Stimulated activated CD4-positive, alpha-beta T cell treated with anti-CD3 and anti-CD28 coated beads, Interleukin-1b, Interleukin-23, amount 100 ng/mL, for 1 hour (primary cell): ENCODE data around the gene PER1.
"Not testable (repeated sequence)": the region's sequence is repeated elsewhere in the genome, so short reads cannot be mapped to it uniquely, and the experiment has no call there.

Experiments
- DNase-seq, 2 donors: peaks; one replicate each; pipeline ENCODE4 v3.0.0-alpha.2; 2020; ENCODE audit warnings: low read depth in 2 of 2

PER1 gene

DNA sequence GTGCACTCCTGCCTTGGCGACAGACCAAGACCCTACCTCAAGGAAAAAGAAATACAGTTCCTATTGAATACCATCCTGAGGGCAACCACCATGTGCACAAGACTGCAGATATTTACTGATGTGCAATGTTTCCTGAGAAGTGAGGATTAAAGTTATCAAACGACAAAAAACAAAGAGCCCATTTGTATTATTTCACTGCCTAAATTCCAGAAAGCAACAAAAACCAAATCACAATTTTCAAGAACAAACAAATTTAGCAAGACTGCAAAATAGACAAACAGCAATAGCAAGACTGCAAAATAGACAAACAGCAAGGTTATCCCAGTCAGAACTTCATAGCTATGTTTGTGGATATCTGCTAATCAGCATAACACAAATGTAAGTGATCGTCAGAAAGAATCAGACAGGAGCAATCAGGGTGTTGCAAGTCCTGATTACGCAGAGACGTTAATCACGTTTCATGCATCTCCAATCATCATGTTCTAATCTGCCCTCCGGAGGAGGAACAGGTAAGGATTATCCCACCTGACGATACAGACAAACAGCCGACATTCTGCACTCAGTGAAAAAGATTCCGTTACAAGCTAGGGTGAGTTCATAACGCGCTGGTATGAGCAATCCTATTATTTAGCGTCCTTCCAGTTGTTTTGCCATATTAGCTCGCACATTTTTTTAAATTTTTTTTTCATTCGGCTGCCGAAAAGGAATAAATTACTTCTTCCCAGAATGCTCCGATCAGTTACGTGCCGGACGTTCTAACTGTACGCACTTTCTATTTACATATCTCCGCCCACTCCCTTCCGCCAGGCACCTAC, 21.1 kb upstream of the PER1 start:
- DNase-seq: peak in 1 of 2 donors; percentile 48

DNA sequence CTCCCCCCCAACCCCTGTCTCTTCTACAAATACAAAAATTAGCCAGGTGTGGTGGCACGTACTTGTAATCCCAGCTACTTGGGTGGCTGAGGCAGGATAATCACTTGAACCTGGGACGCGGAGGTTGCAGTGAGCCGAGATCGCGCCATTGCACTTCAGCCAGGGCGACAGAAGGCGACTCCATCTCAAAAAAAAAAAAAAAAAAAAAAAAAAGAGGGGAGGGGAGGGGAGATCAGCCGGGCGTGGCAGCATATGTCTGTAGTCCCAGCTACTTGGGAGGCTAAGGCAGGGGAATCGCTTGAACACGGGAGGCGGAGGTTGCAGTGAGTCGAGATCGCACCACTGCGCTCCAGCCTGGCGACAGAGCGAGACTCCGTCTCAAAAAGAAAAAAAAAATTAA, 18.0 kb upstream of the PER1 start:
- DNase-seq: not testable (repeated sequence)

DNA sequence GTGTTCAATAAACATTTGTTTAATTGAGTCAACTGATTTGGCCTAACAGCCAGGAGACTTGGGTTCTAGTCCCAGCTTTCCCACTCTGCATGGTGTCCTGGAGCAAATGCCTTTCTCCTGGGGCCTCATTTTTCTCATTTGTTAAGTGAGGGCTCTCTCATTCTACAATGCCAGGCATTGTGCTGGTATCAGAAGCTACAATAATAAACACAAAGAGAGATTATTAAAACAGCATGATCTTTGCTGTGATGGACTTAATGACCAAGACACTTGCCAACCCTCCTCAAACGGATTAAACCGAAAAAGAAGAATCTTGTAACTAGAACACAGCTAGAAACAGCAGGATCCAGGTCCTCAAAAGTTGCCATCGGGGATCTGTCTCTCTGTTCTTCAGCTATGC, 15.3 kb upstream of the PER1 start:
- no peak for DNase-seq

DNA sequence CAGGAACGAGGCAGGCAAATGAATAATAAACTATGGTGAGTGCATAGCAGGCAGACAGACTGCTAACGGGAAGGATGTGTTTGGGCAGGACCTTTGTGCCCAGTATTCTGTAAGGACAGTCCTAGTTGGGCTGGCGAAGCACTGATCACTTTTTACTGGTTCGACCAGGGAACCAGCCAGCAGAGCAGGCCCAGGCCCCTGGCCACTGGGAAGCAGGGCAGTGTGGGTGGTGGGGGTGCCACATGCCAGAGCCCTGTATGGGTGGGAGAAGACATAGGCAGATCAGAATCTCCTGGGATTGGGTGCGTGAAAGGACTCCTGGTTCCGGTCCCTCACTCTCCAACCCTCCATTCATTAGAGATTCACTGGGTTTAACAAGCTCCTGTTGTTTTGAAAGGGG, 14.5 kb upstream of the PER1 start:
- DNase-seq: no peak

DNA sequence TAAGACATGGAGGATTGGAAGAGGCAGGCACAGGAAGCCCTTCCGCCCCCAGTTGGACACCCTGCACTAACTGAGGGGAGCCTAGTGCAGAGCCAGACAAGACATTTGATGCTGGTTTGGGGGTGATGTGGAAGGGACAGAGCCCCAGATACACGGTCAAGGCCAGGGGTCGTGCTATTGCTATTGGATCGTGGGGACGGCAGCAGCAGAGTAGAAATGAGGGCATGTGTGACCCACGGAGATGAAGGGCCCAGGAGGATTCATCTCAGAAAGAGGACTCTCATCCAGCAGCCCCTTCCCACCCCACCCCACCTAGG, 12.6 kb upstream of the PER1 start:
- DNase-seq: no peak

DNA sequence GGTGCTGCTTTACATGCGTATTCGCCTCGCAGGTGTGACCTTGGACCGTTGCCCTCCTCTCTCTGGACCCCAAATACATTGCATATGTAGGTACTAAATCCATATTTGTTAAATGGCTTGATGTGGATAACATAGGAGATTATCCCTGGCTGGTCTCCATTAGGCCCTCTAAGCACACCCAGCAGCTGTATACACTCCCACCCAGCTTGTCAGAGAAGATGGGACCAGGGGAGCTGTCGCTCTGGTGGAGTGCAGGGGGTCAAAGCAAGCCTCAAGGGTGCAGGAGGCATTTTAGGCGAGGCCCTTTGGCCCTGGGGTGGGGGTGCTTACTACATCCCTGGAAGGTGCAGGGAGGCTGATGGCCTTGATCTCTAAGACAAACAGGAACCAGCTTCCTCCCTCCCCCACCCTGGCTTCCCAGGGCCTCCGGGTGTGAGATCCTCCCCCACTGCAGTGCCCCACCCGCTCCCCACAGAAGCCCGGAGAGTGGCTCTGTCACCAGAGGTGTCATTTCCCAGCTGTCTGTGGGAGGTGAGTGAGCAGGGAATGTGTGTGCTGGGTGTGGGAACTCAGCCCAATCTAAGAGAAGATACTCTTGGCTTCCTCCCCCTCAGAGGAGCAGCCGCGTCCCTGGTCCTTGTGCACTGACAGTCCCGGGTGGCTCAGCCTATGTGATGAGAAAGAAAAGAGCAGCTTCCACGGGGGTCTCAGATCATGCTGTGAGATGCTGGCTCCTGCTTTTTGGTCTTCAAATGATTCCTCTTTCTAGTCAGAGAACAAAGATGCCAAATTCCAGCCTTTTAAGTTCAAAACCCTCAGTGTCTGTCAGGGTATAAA, 12.0 kb upstream of the PER1 start:
- no peak for DNase-seq

DNA sequence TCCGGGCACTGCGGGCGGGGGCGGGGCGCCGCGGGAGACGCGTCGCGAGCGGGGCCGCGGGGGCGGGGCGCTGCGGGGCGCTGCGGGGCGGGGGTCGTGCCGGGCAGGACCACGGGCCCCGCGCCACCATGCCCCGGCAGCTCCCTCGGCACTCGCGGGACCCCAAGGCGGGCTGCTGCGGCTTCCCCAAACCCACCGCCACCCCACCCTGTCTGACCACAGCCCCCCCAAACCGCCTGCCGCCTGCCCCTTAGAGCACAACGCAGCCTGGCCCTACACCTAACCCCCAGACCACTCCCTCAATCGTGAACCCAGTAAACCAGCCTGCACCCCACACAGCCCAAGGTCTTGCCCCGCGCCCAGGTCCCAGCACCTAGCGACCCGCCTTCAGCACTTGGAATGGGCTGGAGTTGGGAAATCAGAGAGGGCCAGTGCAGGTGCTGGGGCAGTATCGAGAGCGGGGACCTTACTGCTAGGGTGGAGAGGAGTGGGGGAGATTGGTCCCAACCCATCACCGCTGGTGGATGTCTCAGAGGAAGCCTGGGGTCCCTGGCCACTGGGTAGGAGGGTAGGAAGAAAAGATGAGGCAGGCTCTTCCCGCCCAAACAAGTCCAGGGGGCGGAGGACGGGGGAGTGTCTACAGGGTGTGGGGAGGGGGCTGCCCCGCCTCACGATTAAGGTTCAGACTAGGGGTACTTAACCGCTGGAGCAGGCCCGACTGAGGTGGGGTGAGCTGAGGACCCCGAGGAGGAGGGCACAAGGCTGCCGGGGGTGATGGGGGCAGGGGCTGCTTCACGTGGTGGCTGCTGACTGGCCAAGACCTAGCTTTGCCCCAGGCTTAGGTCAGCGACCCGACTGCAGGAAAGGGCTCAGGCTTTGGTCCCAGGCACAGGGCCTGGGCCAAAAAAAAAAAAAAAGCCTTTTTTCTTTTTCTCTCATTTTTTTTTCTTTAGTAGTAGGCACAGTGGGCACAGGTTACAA, 11.1 kb upstream of the PER1 start:
- DNase-seq: no peak

DNA sequence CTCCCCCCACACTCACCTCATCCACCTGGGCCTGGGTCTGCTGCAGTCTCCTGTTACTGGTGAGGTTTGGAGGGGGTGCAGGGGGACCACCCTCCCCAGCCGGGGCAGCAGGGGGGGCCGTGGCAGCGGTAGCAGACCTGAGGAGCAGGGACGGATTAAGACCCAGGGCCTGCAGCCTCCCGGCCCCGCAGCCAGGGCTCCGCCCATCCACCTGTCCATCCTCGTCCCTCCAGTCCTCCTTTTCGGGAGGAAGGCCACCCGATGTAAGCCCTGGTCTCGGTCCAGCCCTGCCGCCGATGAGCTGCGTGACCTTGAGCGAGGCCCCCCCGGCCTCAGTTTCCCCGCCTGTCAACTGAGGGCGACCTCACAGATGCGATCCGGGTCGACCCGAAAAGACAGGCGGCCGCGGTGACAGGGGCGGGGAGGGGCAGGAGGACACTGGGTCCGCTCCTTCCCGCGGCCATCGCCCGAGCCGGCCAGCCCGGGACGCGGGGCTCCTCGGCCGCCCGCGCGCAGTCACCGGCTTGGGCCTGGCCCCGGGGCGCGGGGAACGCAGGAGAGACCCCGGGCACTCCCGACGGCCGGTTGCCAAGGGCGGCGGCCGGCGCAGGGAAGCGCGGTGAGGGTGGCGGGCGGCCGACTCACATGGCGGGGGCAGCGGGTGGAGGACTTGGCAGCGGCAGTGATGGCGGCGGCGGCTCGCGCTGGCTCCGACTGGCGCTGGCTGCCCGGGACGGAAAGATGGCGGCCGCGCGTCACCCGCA, 10.2 kb upstream of the PER1 start, which contains the start of gene VAMP2:
TSS of gene VAMP2 (minus strand) at position 716 of the 764 bp plus-strand sequence. CDS start at position 647, 69 bp downstream.
- DNase-seq: peak; percentile 62 to 63

DNA sequence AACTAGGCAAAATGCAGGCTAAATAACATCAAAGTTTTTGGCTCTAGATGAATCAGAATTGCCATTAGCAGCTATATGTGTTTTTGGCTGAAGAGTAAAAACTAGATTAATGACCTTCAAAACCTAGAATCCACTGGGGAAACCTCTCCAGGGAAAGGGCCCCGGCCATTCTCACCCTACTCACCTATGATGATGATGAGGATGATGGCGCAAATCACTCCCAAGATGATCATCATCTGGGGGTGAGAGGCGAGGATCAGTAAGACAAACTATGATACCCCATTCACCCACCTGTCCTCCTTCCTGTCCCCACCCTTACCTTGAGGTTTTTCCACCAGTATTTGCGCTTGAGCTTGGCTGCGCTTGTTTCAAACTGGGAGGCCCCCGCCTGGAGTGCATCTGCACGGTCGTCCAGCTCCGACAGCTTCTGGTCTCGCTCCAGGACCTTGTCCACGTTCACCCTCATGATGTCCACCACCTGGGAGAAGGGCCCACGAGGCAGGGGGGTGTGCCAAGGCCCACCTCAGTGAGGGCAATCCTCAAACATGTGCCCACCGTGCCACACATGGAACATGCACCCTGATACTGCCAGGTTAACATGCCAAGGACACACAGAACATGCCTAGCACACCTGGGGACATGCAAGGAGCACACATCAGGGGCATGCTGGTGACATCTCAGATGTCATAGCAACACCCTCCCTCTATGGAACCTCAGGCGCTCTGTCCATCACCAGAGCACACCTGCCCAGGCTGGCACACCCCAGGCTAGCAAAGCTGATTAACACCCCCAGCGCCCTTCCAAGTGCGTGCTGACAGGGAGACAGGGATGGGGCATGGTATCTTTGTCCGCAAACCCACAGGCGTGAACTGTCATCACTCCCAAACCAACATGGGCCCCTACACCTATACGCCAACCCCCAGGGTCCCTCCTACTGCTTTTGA, 9.4 kb upstream of the PER1 start:
- no peak for DNase-seq

DNA sequence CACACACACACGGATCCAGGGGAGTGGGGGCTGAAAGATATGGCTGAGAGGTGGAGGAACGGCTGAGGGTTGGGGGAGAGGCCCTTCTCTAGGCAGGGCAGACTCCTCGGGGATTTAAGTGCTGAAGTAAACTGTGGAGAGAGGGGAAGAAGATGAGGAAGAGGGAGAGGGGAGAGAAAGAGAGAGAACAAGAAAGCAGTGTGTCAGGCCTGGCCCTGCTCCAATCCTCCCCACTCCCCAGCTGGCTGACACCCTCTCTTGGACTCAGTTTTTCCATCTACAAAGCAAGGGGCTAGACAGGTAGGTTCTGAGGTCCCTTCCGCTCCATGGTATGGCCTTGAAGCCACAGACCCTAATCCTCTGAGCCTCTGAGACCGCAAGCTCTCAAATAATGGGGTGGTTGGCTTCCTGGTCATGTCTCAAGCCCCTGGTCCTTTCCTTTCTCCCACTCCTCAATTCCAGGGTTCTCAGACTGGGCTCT, 8.6 kb upstream of the PER1 start:
- no peak for DNase-seq

DNA sequence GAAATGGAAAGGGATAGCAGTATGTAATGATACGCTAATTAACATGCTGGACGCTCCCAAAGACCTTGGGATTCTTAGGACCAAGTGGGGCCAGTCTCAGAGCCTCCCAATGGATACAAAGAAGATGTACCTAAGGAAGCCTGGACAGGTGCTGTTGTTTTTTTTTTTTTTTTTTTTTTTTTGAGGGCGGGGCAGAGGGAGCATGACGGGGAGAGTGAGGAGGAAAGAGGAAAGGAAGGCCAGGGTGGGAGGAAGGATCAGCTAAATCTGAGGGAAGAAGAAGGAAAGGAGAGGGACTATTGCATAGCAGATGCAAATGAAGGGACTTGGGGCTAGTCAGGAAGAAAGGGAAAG, 8.0 kb upstream of the PER1 start:
- DNase-seq: no peak

DNA sequence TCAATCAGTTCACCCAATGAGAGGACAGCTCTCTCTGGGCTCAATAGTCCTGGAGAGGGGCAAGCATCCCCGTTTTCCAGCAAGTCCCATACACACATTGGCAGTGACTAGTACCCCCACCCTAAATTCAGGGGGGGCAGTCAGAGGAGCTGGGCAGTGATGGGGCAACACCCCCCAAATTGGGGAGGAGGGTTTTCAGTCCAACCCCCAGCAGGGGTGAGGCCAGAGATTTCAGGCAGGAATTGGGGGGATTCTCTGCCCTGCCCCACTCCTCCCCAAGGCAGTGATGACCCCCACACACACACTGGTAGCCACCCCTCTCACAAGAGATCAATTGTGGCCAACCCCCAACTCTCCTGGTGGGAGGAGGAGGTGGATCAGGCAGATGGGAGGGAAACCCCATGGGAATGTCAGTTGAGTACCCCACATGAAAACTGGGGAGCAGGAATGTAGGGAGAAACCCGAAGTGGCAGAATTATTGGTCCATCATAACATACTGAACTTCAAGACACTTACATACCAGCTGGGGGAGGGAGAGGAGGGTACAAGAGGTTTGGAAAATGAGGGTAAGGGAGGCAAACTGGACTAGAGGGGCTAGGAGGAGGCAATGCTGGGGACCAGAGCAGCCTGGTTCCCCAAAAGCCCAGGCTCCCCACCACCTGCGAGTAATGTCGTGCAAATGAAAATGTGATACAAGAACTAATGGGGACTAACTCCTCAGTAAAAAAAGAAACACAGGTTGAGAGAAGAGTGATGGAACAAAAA, 7.4 kb upstream of the PER1 start:
- DNase-seq: no peak

DNA sequence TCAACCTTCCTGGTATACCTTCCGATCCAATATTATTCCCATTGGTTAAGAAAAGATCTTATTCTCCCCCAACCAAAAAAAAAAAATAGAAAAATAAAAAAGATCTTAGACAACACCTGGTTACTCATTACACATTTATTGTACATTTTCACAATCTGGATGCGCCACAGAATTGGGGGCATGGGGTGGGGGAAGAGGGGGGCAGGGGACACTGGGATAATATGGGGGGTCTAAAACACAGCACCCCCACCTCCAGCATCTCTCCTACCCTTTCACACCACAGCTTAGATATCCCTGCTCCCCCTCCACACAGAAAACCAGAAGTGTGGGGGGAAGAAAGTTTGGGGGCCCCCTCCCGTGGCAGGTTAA, 6.8 kb upstream of the PER1 start:
- DNase-seq: no peak

DNA sequence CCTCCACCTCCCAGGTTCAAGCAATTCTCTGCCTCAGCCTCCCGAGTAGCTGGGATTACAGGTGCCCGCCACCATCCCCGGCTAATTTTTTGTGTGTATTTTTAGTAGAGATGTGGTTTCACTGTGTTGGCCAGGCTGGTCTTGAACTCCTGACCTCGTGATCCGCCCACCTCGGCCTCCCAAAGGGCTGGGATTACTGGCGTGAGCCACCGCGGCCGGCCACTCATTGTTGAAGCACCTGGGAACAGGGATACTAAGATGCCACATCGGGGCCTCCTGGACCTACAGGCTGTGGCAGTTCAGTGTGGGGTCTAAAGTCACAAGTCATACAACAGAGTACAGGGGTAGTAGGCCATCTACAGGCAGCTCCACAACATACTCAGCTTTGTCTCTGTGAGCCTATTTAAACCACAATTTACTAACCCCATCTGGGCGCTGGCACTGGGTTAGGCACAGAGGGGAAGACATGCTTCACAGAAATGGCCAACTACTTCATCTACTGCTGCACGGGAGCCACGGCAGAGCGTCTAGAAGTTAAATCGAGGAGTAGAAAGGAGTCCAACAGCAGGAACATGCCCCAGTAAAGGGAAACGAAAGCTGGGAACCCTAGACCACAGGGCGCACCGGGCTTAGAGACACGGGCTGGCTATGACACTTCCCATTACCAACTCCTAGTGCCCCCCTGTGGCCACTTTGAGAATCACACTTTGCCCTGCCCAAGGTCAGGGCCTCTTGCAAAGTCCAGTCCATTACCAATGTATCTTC, 6.2 kb upstream of the PER1 start:
- DNase-seq: peak; percentile 63 to 80

DNA sequence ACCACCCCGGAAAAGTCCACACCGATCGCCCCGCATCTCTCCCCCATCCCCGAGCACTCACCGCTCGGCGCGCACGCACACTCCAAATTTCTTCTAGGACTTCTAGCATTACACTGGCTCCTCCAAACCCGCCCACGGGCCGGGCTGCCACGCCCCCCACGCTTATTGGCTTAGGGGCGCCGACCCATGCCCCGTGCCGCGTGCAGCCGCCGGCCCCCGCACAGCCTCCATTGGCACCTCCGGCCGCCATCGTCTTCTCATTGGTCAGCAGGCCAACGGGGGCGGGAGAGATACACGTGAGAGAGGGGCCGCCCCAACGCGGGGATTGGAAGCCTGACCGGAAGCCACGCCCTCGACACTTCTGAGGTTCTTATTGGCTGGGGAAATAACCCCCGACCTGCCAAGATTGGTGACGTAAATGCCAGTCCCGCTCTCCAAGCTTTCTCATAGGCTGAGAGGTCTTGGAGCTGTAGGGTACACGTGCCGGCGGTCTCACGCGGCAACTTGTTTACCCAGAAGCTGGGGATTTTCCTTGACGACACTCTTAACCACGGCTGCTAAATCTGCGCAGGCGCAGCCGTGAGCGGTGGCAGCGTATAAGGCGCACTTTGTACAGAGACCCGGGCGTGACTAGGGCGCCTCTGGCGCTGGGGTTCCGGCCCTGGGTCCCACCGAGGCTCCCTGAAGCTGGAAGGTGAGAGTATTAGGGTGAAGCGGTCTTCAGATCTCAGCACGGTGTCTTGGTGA, 4.2 kb upstream of the PER1 start:
- peak; percentile 99 to 100 for DNase-seq

DNA sequence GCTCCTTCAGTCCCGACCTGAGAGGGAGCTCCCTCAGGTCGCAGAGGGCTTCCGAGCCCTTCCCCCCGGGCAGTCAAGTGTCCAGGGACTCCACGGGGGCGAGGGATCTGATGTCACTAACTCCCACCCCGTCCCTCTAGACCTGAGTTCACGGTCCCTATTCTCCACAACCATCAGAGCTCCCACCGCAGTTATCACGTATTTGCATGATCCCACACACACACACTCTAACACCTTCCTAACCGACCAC, 3.7 kb upstream of the PER1 start:
- no peak for DNase-seq

DNA sequence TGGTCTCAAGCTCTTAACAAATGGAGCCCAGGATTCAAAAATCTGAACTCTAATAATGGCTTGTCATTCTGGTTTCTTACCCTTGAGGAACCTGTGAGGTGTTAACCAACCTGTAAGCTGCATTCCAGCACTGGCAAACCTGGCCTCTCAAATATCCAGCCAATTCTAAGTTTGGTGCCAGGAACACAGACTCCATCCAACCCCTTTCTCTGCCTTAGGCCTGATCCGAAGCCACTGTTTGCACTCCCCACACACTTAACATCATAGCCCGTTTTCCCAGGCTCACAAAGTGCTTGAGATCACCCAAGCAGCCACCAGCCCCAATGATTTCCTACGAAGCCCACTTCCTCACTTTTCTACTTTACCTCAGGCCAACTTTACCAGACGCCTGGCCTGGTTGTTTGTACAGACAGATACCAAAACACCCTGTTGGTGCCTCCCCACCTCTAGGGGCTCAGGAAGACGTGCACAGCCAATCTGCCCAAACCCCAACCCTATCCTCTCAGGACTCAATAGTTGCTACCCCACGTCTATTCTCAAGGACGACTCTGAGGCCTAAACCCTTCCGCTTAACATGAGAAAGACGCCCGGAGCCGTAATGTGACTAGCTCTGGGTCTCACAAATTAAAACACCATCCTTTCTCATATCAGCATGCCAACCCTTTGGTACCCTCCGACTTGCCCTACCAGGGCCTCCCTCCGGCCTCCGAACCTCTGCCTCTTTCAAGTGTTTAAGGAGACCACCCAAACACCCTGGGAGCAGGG, 3.2 kb upstream of the PER1 start:
- DNase-seq: no peak
